Cerebellar nuclear complex (tissue), 1 donor: ENCODE data around the gene GPC6.

ENCODE experiments used
- DNase-seq, 2 experiments: peaks; one replicate each; lab custom pipeline; 2025; lab: John Stamatoyannopoulos, UW

Gene GPC6

DNA sequence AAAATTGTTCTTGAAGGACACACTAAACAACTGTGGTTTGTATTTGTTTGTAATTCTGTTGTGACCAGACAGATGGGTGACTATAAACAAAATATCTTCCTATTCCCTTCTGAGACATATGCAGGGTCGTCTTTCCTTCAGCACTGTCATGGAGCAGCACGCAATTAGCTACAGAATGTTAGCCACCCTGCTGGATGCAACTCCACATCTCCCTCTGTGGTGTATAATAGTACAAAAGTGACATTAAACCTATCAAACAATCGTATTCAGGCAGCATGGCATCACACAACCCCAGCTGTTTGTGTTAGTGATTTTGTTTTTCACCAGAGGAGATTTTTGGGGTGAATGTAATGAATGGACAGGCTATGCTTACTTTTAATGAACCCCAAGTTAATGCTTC, 146.2 kb downstream of the GPC6 start:
- DNase-seq = no peak

DNA sequence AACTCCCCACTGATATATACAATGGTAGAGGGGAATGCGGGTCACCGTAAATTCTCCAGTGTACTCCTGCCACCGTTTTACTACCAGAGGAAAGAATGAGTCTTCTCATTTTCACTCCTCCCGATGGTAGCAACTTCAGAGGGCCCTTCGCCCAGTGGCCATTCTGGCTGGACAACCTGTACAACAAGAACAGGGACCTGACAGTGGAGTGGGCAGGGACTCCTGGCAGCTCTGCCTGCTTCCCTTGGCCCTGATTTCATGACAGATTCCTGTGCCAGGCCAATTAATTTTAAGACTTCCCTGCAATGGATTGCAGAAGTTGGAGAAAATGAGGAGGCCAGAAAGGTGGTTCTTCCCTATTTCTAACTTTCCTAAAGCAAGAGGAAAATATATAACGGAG, 148.9 kb downstream of the GPC6 start:
- no peak for DNase-seq

DNA sequence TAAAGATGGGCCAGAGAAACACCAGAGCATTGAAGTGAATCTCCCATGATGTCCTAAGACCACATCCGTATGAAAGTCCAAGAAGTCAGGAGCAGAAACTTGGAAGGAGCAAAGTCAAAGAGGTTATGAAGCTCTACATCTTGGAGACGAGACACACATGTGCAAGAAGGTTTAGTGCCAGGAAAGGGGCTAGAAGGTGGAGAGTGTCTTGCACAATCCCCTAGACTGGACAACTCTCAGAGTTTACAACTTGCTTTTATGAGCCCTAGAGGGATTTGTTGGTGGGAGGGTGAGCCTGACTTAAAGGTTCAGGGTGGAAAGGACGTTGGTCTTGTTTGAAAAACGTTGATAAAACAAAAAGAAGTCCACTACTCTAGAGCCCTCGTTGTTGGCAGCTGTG, 150.6 kb downstream of the GPC6 start:
- DNase-seq = no peak

DNA sequence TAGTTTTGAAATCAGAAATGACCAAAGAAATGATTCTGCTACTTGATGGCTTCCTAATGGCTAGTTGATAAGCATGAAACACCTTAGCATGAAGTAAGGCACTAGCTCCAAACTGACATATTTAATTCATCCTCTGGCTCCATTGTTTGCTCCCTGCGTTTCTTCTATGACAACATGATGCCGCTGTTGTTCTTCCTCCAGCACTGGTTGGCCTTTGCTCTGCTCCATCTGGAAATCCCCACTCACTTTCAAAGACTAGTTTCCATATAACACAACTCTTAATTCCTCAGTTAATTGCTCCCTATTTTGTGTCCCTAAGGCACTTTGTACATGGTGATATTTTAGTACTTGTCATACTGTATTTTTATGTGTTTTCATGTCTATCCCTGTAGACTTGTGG, 151.6 kb downstream of the GPC6 start:
- no peak for DNase-seq

DNA sequence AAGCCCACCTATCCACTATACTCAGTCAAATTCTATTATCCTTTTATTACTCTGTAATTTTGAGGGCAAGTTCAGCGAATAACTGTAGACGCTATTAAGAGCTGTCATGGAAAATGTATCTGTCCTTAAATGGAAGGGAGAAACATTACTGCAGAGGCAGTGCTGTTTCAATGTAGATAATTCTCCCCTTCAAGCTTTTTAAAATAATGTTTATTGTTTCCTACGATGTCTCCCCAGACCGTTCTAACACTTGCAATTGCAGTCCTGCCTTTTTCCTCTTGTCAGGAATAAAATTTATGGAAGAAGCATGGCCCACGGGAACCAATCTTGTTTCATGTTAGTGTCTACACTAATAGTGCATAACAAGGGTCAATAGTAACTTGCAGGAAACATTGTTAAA, 159.5 kb downstream of the GPC6 start:
- DNase-seq = no peak

DNA sequence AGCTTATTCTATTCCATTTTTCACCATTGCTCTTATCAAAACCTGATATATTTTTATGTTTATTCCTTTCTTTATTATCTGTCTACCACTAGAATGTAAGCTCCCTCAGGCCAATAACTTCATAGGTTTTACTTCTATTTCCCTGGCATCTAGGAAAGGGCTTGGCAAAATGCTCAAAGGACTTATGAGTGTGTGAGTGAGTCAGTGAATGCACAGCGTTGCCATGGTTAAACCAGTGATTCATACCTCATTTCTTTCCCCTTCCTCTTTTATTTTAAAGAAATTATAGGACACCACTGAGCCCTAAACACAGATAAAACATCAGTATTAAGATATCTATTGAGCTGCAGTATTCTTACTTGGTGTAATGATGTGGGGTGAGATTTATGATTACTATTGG, 162.1 kb downstream of the GPC6 start:
- DNase-seq = no peak

DNA sequence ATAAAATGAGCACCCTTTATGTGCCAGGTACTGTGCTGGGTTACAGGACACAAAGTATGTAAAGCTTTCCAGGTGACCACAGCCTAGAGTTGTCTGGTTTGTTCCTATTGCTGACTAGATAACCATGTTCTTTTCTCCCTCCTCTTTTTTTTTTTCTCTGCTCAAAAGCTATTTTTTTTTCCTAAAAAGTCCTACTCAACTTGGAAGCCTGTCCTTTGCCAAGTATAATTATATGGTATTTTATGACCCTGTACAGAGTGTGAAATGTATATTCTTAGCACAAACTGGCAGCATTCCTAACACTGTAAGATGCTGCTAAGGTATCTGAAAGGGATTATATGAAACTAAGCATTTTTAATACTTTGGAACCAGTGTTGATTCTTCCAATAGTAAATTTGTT, 171.0 kb downstream of the GPC6 start:
- no peak for DNase-seq

DNA sequence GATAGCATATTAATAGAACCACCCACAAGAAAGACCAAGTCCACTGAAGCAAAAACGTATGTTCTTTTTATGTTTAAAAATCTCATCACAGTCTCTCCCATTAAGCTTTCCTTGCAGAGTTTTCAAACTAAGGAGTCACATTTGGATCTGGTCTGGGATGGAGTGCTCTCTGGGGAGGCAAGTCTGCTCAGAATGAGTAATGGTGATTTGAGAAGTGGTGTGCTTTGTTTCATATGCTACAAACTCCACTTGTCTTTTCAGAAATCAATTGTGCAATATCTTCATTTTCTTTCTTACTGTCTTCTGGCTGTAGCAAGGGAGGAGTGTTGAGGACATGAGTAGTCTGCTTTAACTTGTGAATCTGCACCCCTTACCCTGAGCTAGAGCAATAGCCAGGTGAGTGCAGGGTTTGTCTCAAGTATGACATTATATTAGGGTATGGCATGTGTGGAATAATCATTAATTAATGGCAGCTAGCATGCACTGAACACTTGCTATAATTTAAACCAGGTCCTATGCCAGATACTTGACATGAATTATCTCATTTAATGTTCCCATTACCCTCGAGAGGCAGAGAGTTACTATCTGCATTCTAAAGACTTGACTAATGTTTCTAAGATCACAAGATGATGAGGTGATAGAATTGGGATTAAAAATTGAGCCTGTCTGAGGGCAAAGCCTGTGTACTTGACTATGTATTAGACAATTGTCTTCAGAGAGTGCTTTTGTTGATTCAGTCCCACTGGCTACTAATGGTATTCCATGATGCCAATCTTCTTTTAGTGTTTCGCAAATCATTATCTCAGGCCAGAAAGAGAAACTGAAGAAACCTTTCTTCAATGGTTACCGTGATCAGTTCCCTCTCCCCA, 171.8 kb downstream of the GPC6 start:
- DNase-seq = no peak

DNA sequence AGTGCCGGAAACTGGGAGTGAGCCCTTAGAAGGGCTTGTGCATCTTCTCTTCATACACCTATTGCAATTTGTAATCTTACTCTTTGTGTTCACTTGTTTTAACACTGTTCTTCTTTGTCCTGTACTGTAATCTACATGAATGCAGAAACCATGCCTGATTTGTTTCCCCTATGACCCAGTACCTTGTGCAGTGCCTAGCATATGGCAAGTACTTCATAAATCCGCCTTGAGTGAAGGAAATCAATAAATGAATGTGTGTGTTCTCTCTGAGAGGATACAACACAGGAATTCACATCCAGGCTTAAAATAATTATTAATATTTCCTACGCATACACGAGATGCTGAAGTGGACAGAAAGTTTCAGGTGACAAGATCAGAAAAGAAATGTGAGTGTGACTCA, 172.6 kb downstream of the GPC6 start:
- DNase-seq = no peak

DNA sequence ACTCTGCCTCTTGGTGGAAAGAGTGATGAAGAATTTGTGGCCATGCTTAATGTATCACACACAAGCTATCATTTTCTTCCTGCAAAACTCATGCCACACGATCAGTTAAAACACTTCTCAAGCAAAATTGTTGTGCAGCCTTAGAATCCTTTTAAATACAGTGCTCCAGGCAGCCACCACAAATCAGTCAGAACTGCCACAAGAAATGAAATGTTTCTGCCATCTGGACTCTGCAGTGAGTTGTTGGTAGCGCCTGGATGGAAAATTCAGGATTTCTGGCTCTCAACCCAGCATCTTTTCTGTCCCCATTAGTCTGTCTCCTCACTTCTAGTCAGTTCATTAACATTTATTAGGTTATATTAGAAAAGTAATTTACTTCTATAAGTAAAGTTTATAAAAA, 179.5 kb downstream of the GPC6 start:
- no peak for DNase-seq

DNA sequence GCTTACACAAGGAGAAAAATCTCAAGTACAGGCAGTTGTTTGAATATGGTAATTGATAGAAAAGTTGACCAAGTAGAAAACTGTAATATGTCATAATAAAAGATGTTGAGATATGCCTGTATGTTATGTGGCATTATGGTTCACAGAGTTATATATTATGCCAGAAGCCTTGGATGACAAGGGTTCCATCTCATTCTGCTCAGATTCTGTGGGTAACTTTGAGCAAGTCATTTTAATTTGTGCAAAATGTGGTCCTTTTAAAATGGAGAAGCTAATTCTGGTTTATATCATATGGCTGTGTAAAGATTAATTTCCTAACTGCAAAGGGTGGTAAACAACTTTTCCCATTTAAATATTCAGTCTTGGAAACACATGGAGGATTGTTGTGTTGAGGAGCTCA, 180.9 kb downstream of the GPC6 start:
- no peak for DNase-seq

DNA sequence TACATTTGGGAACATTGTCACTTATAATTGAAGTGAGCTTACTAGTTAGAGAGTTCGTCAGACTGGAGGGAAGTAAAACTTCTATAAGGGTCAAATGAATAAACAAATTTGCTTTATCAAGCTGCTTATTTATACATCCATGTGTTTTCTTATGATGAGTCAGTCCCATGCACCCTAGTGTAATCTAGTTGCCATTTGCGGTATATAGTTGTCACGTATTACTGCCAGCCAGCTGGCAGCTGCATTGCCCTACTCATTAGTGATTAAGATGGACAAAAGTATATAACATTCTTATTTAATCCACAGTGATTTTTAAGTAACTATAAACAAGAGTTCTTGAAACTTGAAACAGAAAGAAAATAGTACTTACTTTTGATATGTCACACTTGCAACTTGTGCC, 182.4 kb downstream of the GPC6 start:
- DNase-seq = no peak

DNA sequence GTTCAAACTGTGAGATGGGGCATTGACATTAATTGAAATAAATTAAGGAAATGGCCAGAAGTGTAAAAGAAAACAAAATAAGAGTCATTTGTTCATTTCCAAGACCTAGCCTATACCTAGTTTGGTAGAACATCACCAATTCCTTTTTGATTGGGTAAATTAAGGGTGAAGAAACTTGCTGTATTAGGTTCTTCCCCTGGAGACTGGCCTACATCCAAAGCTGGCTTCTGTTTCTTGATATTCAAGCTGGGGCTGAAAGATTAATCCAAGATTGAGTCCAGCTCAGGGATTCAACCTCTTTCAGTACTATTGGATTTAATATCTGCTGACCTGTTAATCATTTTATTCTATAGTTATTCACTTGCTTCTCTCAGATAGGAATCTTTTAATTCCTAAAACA, 183.2 kb downstream of the GPC6 start:
- DNase-seq = no peak

DNA sequence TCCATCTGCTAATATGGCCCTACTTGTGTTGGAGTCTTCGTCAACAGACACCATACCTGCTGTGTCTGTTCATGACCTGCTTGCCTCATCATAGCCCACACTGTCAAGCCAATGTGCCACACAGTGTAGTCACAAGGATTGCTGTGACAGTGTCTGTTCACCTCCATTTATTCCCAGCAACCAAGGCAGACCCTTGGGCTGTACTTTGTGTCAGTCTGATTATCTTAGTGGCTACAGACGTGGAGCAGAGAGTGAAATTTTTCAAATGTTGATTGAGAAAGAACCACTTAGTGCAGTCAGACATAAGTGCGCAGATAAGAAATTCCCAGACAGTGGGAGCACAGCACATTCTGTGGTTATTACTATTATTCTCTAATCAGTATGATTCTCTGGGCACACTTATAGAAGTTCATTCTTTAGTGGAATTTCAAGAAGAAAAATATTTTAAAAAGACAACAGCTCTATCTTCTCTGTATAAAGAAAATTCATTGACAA, 184.6 kb downstream of the GPC6 start:
- no peak for DNase-seq

DNA sequence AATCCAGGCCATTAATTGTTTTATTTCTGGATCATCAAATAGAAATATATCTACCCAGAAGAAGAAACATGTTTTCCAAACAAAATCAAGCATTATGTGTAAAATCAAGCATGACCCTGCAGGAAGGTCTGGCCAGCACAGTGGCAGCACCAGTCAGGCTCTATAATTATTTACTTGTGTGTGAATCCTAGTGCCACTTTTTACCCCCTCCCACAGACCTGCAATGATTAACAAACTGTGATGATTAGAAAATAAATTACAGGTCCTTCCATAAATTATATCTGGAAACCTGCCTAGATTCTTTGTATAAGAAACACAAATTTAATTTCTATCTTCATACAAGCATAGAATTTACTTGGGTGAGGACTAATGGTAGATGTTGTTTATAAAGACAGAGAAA, 186.1 kb downstream of the GPC6 start:
- DNase-seq = no peak

DNA sequence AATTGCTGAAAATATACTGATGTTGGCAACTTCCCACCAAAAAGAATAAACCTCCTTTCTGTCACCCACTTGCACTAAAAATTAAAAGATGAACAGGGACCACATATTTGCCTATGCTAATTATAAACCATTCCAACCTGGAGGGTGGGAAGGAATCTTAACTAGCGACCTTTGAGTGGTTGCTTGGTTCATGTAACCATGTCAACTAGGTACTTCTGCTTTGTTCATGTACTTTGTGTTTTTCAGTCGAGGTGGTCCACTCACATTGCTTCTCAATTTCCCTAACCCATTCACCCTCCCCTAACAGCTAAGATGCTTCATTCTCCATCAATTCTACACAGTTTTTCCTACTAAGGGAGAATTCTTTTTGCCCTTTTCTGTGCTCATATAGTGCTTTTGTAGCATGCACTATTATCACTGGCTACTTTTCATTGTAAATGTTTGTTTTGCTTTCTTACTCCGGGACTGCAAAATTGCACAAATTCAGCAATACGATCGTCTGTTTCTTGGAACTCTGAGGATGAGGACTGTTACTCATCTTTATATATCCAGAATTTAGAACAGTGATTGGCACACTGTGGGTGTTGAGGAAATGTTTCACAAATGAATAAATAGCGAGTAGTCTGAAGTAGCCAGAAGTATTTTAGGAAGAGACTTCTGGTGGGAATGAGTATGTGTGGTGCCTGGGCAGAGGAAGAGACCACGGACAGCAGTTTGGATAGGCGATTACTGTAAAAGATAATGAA, 187.5 kb downstream of the GPC6 start:
- DNase-seq = no peak

DNA sequence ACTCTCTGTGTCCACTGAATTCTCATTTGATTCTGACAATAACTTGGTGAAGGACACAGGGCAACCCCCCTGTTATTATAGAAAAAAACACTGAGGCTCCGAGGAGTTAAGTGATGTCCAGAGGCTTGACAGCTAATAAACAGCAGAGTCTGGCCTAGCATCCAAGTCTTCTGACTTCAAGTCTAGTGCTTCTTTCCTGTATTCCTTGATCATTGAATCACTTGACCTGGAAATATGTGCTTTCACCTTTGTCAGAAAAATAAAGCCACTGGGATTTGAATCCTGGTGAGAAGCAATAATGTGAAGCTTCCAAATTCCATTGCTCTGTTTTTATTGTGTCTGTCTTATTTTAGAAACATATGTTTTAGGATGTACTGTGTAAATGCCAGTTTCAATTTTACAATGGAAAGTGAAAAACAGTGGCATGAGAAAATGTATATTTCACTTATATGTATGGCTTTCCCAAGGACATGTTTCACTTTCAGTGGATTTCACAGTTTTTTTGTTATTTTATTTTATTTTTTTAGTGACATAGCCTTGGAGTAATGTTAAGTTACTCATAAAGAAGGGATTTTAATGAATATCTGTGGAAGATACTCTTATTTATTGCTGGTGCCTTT, 190.2 kb downstream of the GPC6 start:
- DNase-seq = no peak

DNA sequence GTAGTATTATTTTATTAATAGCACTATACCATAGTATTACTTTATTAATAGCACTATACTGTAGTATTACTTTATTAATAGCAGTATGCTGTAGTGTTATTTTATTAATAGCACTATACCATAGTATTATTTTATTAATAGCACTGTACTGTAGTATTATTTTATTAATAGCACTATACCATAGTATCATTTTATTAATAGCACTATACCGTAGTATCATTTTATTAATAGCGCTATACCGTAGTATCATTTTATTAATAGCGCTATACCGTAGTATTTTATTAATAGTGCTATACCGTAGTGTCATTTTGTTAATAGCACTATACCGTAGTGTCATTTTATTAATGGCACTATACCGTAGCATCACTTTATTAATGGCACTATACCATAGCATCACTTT, 191.8 kb downstream of the GPC6 start:
- no peak for DNase-seq

DNA sequence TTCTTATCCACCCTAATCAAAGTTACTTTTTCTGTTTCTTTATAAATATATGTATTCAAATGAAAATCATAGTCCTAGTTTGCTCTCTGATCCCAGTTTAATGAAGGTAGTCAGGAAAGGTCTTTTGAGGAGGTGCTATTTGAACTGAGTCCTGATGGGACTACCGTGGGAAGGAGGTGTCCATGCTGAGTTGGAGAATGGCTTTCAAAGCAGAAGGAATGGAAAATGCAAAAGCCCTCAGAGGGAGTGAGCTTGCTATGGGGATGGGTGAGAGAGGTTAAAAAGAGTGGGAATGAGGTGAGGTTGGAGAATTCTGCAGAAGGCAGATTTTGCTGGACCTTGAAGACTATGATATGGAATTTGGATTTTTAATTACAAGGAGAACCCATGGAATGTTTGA, 193.6 kb downstream of the GPC6 start:
- no peak for DNase-seq

DNA sequence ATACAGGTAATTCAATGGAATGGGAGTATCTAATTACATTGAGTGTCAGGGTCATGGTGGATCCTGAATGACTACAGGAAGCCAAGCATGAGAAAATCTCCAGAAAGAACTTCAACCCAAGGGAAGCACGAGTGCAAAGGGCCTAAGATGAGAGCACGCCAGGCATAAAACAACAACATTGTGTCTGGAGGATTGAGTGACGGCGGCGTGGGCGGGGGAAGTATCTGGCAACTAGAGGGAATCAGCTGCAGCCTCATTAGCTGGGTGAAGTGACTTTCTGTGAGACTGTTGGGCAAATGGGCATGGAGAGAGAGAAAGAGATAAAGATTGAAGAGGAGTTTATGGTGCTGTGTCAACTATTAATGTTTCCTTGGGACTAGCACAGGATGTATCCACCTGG, 194.3 kb downstream of the GPC6 start:
- DNase-seq = no peak

DNA sequence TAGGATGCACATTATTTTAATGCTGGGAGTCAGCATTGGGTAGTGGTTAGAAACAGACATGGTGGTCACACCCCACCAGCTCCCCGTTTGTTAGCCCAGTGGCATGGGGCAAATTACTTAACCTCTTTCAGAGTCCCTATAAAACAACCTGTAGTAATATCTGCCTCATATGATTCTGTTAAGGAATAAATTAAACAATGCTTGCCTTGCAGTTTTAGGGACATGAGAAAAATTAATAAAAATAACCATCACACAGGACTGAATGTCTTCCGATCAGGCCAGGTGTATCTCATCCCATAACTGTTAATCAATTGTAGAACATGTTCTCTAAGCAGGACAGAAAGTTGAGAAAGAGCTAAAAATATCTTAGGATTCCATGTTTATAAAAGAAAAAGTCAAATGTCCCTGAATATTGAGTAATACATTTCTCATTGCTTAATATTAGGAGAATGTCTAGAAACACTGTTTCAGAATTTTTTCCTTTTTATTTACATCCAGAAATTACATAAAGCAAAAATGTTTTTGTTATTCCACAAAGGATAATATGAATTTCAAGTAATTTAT, 196.5 kb downstream of the GPC6 start:
- no peak for DNase-seq

DNA sequence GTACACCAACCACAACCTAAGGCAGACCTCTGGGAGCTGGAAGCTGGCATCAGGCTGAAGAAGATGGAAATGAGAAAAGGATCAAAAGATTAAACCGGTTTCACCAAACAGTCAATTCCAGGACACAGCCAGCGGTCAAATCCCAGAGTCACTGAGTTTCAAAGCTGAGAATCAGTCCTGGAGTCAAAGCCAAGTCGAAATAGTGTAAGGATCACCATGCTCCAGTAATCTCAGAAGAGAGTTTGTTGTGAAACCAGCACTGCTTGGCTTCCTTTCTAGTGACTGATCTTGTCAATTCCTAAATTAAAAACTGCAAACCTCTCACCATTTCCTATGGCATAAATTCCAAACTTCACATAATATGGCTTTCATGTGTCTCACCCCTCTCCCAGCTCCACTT, 198.8 kb downstream of the GPC6 start:
- no peak for DNase-seq

DNA sequence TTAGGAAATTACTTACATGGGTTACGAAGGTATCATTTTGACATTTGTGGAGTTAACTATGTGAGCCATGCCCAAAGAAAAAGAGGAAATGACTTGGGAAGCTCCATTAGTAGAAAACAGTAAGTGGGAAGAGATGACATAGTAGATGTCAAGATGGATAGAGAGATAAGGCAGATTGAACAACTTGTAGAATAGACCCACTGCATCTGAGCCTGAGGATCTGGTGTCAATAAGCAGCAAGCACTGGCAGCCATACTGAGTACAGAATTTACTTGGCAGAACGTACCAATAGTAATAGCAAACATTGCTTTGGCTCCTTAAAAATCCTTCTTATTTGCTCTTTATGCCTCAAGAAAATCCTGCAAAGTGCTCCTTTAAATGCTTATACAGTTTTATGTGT, 203.8 kb downstream of the GPC6 start:
- no peak for DNase-seq
